Measurements from ENCODE around the gene C1QA.

DNA sequence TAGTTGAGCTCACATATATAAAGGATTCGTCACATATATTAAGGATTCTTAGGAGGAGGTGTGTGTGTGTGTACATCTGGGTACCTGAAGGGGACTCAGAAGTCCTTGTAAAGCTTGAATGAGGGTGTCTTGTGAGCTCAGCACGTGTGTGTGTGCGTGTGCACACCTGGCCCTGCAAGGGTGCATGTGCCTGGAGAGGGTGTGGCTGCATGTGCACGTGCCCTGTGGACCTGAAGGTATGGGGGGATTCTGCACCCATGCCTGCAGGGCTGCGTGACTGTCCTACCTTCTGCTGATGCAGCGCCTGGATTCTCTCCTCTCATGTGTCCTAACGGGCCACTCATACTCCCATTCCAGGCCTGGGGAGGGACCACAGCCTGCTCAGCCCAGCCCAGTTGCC lies 49.2 kb upstream of the C1QA start:
- TF ChIP-seq, protein P1, sequence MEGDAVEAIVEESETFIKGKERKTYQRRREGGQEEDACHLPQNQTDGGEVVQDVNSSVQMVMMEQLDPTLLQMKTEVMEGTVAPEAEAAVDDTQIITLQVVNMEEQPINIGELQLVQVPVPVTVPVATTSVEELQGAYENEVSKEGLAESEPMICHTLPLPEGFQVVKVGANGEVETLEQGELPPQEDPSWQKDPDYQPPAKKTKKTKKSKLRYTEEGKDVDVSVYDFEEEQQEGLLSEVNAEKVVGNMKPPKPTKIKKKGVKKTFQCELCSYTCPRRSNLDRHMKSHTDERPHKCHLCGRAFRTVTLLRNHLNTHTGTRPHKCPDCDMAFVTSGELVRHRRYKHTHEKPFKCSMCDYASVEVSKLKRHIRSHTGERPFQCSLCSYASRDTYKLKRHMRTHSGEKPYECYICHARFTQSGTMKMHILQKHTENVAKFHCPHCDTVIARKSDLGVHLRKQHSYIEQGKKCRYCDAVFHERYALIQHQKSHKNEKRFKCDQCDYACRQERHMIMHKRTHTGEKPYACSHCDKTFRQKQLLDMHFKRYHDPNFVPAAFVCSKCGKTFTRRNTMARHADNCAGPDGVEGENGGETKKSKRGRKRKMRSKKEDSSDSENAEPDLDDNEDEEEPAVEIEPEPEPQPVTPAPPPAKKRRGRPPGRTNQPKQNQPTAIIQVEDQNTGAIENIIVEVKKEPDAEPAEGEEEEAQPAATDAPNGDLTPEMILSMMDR (IDR thresholded peaks at IDR 0.05; ENCODE audit: low read length): no peak
- TF ChIP-seq EZH2phosphoT487 (IDR thresholded peaks at IDR 0.05; ENCODE audit: low read length): no peak

Data from MM.1S (cell line).